NCI-H2107 treated with DMSO at 0.1 percent for 48 hours (cell line): ENCODE measurements around the gene CROCC2.

Experiments used
- DNase-seq: peaks from one replicate; lab custom pipeline; 2025; ENCODE audit not compliant: unreplicated experiment; lab: John Stamatoyannopoulos, UW

Gene CROCC2

GRCh38 chr2:240932724-240933047 lies 26.6 kb downstream of the CROCC2 start:
- no peak for DNase-seq

- DNase-seq = no peak
These were observed 27.2 kb downstream of the CROCC2 start for GRCh38 chr2:240933048-240933965.

DNA sequence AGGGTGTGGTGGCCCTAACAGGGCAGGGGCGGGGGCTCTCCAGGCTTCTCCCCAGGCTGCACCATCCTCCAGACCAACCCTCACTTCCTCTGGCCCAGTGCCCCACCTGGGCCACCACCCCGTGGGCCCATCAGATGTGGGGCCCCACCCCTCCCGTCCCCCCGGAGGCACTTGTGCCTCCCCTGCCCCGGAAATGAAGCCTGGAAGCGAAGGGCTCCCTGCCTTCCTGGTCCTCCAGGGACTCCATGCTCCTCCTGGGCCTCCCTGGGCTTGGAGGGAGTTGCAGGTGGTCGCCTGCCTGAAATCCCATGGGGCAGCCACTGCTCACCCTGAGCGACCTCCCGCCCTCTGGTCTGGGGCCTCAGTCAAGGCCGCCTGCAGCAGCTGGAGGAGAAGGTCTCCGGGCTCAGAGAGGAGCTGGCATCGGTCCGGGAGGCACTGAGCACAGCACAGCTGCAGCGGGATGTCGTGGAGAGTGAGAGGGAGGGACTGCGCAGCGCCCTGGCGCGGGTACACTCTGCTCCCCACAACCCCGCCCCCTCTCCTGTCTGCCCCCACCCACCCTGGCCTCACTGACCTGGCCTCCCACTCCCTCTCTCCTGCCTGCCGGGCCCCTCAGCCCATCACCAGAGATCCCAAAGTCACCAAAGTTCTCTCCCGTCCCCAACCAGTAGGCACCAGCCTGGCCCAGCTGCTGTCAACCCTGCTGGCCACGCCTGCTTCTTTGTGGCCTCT lies 28.0 kb downstream of the CROCC2 start:
- DNase-seq = no peak

DNA sequence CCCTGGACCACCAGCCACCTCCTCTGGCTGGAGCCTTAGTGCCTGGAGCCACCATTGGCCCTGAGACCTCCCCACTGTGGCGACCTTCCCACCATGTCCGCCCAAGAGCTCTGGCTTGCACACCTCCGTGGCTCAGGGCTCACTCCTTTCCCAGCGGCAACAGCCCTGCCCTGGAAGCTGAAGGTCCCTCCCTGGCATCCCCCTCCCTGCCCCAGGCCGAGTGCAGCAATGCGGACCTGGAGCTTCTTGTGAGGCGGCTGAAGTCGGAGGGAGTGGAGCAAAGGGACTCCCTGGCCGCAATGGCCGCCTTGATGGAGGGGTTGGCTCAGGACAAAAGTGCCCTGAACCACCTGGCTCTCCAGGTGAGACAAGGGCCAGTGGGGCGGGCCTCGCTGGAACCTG lies 28.6 kb downstream of the CROCC2 start:
- DNase-seq = no peak

DNA sequence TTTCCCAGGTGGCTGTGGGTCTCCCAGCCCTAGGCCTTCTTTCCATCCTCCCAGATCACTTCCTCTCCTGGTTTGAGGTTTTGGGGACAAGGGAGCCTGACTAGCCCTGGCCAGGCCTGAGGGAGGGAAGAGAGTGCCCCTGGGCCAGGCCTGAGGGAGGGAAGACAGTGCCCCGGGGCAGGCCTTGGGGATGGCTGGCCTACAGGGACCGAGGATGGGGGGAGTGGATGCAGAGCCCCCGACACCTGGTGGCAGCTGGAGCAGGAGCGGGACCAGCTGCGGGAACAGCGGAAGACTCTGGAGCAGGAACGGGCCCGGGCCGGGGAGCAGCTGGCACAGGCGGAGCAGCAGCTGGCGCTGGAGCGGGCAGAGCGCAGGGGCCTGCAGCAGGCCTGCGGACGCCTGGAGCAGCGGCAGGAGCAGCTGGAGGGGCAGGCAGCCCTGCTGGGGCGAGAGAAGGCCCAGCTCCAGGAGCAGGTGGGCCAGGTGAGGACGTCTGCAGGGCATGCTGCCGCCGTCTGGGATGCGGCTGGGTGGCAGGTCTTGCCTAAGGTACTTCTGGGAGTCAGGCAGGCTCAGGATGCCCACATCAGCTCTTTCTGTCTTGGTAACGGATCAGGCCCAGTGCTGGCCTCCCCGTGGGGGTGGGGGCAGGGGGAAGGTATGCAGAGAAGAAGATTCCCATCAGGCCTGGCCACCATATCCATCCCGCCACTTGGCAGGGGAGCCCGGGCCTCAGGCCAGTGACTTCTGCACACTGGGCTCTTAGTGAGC lies 29.2 kb downstream of the CROCC2 start:
- DNase-seq = no peak

DNA sequence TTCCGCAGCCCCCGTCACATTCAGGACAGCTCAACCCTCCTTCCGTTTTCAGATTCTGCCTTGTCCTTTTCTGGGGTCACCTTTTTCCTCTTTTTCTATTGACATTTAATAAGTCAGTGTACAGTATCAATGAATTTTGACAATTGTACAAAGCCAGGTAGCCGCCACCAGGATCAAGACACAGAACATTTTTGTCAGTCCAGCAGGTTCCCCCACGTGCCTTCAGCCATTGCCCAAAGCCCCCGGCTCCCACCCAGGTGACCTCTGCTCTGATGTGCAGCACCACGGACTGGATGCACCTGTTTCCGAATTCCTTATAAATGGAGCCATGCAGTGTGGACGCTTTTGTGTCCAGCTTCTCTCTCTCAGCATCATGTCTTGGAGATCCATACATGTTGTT lies 30.0 kb downstream of the CROCC2 start:
- no peak for DNase-seq

DNA sequence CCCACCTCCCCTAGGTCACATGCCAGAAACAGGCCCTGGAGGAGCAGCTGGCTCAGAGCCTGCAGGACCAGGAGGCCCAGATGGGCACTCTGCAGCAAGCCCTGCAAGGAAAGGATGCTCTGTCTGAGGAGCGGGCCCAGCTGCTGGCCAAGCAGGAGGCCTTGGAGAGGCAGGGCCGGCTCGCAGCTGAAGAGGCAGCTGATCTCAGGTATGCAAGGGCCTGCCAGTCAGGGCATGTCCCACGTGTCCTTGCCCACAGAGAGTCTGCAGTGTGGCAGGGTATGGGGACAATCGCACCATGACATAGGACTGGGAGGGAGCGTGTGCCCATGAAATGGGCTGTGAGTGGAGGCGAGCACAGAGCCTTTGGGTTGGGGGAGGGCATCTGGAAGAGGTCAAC lies 39.9 kb downstream of the CROCC2 start:
- DNase-seq = no peak

DNA sequence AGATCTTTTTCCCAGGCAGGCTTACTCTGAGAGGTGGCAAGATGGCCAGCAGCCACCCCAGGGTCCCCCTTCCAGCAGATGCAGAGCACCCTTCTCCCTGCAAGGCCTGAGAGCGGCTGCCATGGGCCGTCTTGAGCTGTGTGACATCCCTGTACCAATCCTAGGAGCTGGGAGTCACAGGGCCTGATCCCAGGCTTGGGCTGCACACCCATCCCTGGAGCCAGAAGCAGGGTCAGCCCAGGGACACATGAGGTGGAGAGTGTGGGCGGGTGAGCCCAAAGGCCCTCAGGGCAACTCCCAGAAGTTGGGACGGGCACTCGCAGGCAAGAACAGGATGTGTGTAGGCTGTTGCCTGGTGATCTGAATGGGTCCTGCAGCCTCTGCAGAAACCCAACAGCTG lies 40.5 kb downstream of the CROCC2 start:
- DNase-seq = no peak

DNA sequence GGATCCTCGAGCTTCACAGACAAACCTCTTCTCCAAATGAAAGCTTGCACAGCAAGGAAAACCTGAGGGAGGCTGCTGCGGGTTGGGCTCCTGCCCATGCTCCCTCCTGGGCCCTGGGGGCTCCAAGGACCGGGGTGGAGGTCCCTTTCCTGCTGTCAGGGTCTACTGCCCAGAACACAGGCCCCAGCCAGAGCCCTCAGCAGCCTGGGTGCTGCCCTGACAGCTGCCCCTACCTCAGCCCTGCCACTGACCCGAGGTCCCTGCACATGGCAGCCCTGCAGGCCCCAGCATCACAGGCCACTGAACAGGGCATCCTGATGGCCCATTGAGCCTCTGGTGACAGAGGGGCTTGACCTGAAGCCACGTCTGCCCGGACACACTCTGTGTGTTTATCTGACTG lies 41.0 kb downstream of the CROCC2 start:
- DNase-seq = no peak

DNA sequence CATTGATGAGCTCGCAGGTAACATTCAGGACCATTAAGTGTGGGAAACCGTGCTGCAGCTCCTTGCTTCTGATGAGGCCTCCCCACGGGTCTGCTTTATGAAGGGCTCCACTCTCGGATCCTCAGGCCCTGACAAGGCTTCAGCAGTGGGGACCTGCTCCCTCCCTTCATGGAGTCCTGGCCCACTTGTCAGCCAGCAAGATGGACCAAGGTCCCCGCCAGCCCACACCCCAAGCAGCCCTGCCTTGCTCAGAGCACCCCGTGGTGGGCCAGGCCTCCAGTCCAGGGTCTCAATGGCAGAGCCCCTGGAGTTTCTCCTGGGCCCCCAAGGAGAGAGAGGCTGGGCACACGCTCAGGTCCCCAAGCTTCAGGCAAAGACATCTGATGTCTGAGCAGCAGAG lies 41.5 kb downstream of the CROCC2 start:
- no peak for DNase-seq

- no peak for DNase-seq
These were observed 42.0 kb downstream of the CROCC2 start for GRCh38 chr2:240948086-240948485.

- DNase-seq = no peak
These were observed 43.0 kb downstream of the CROCC2 start for GRCh38 chr2:240948905-240949790.

GRCh38 chr2:240949791-240950705 lies 43.9 kb downstream of the CROCC2 start:
- no peak for DNase-seq

GRCh38 chr2:240951045-240951594 lies 45.0 kb downstream of the CROCC2 start:
- no peak for DNase-seq

DNA sequence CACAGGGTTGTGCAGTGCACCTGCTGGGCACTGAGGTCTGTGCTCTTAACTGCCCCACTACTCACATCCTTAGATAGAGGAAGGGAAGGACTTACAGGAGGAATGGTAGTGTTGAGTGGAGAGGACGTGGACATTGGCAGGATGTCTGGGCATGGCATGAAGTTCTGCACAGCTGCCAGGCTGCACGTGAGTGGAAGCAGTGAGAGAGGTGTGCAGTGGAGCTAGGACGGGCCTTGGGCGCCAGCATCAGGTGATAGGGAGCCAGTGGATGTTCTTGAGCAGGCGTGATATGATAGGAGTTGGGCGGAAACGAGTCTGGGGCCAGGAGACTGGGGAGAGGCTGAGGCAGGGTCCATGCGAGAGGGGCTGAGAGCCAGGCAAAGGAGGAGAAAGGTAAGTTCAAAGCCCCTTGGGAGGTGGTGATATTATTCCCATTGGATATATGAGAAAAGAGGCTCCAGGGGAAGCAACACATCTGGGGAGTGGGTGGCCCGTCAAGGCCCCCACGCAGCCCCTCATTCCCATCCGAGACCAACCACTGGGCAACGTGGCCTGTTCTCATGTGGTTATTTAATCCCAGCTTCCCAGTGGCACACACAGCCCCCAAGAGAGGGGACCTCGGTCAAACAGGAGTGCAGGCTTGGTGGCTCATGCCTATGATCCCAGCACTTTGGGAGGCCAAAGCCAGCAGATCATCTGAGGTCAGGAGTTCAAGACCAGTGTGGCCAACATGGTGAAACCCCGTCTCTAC lies 46.5 kb downstream of the CROCC2 start:
- no peak for DNase-seq

- no peak for DNase-seq
These were observed 47.6 kb downstream of the CROCC2 start for GRCh38 chr2:240953426-240954410.
